ENCODE data around the gene MRAP2. TPM values are rescaled to one million over a fixed set of nuclear protein-coding genes. Genes with fewer than 3 reads are reported as not detected.
"Not testable (repeated sequence)": the region's sequence is repeated elsewhere in the genome, so short reads cannot be mapped to it uniquely, and the experiment has no call there.

MRAP2 gene
- total RNA-seq, 1 experiment from 2014 or later: 4.9 TPM

- no peak for TF ChIP-seq MLX (CRISPR knock-in tag; IDR thresholded peaks at IDR 0.05)
- no peak for TF ChIP-seq ZNF138 (CRISPR knock-in tag; conservative IDR thresholded peaks at IDR 0.05)
- TF ChIP-seq PREB (CRISPR knock-in tag; IDR thresholded peaks at IDR 0.05; ENCODE audit: borderline replicate concordance): no peak
- no peak for TF ChIP-seq GRHL2 (CRISPR knock-in tag; IDR thresholded peaks at IDR 0.05; ENCODE audit: insufficient replicate concordance, severe bottlenecking)
- no peak for TF ChIP-seq E2F5 (CRISPR knock-in tag; IDR thresholded peaks at IDR 0.05)
- no peak for TF ChIP-seq USF1 (CRISPR knock-in tag; IDR thresholded peaks at IDR 0.05)
- no peak for TF ChIP-seq CBFB (CRISPR knock-in tag; IDR thresholded peaks at IDR 0.05; ENCODE audit: low read depth)
- TF ChIP-seq JUN (CRISPR knock-in tag; IDR thresholded peaks at IDR 0.05): no peak
- no peak for TF ChIP-seq FOXP4 (CRISPR knock-in tag; IDR thresholded peaks at IDR 0.05)
- no peak for TF ChIP-seq PRRX2 (CRISPR knock-in tag; IDR thresholded peaks at IDR 0.05)
- TF ChIP-seq ATF1 (CRISPR knock-in tag; IDR thresholded peaks at IDR 0.05): no peak
Observed at GRCh38 chr6:84123186-84123585, 89.6 kb downstream of the MRAP2 start (continued).

GRCh38 chr6:84129588-84129987 is 96.0 kb downstream of the MRAP2 start:
- H3K27me3 Mint-ChIP-seq (ENCODE audit: low read depth); H3K4me3 Mint-ChIP-seq; H3K27ac Mint-ChIP-seq; ATAC-seq; CTCF ChIA-PET; H3K4me1 Mint-ChIP-seq; POLR2A ChIA-PET; DNase-seq (ENCODE audit: low spot score): not testable (repeated sequence)
- H3K9me3 Mint-ChIP-seq: peaks cover 50% of the 10 kb centered on the region
- peaks cover 39% of the 10 kb centered on the region for H3K36me3 Mint-ChIP-seq

GRCh38 chr6:84133385-84133784 is 99.8 kb downstream of the MRAP2 start:
- H3K4me1 Mint-ChIP-seq; H3K4me3 Mint-ChIP-seq; CTCF ChIA-PET; H3K27ac Mint-ChIP-seq; H3K27me3 Mint-ChIP-seq (ENCODE audit: low read depth); POLR2A ChIA-PET; DNase-seq (ENCODE audit: low spot score); ATAC-seq: not testable (repeated sequence)
- Mint-ChIP-seq H3K36me3 (peaks cover 37% of the 10 kb centered on the region), H3K9me3 (peaks cover 50% of the 10 kb centered on the region)

- no peak overlapping the region for H3K27ac Mint-ChIP-seq
- H3K36me3 Mint-ChIP-seq: peaks cover 37% of the 10 kb centered on the region
- no peak for TF ChIP-seq TEAD4 (CRISPR knock-in tag; IDR thresholded peaks at IDR 0.05)
- TF ChIP-seq ZNF263 (CRISPR knock-in tag; IDR thresholded peaks at IDR 0.05; ENCODE audit: low read depth): no peak
- TF ChIP-seq RORB (CRISPR knock-in tag; IDR thresholded peaks at IDR 0.05): no peak
- TF ChIP-seq ZNF219 (CRISPR knock-in tag; IDR thresholded peaks at IDR 0.05; ENCODE audit: borderline replicate concordance): no peak
- no peak for TF ChIP-seq JUN (CRISPR knock-in tag; IDR thresholded peaks at IDR 0.05)
- TF ChIP-seq IRF1 (CRISPR knock-in tag; IDR thresholded peaks at IDR 0.05): no peak
- no peak for TF ChIP-seq JAZF1 (CRISPR knock-in tag; IDR thresholded peaks at IDR 0.05)
- TF ChIP-seq AFF4 (CRISPR knock-in tag; IDR thresholded peaks at IDR 0.05; ENCODE audit: borderline replicate concordance): no peak
- TF ChIP-seq CREM (CRISPR knock-in tag; IDR thresholded peaks at IDR 0.05): no peak
- no peak for TF ChIP-seq ATF1 (CRISPR knock-in tag; IDR thresholded peaks at IDR 0.05)
- TF ChIP-seq NFYB (CRISPR knock-in tag; conservative IDR thresholded peaks at IDR 0.05; ENCODE audit: low read depth): no peak
- no peak for TF ChIP-seq MYBL2 (CRISPR knock-in tag; IDR thresholded peaks at IDR 0.05)
Observed at GRCh38 chr6:84135291-84135690, 101.7 kb downstream of the MRAP2 start.

More at GRCh38 chr6:84135291-84135690, 101.7 kb downstream of the MRAP2 start:
- POLR2A ChIA-PET: no interaction called here
- H3K27me3 Mint-ChIP-seq (ENCODE audit: low read depth): no peaks in the 10 kb centered on the region
- ATAC-seq (no peak), DNase-seq (ENCODE audit: low spot score) (no peak)
- CTCF ChIA-PET: no interaction called here
- no peak overlapping the region for H3K4me3 Mint-ChIP-seq
- H3K9me3 Mint-ChIP-seq: peaks cover 40% of the 10 kb centered on the region
- peaks cover 13% of the 10 kb centered on the region for H3K4me1 Mint-ChIP-seq

Data from WTC11 (cell line).